HFFc6 (cell line): ENCODE data around the gene NECAP2. TPM values are rescaled to one million over a fixed set of nuclear protein-coding genes. Genes with fewer than 3 reads are reported as not detected.
"Not testable (repeated sequence)": the region's sequence is repeated elsewhere in the genome, so short reads cannot be mapped to it uniquely, and the experiment has no call there.

Source experiments
- DNase-seq: peaks from one replicate; pipeline ENCODE4 v3.0.0-alpha.2; 2018
- H3K27ac Mint-ChIP-seq: 2 replicates; pipeline ENCODE4 v1.8.0; 2020; ENCODE audit warnings: mild to moderate bottlenecking, mixed read lengths
- H3K27me3 Mint-ChIP-seq: 2 replicates; pipeline ENCODE4 v1.8.0; 2021; ENCODE audit warnings: mild to moderate bottlenecking, moderate library complexity, mixed read lengths; ENCODE audit not compliant: insufficient read depth
- H3K36me3 Mint-ChIP-seq: 2 replicates; pipeline ENCODE4 v1.8.0; 2021; ENCODE audit warnings: low read depth, mixed read lengths
- H3K4me1 Mint-ChIP-seq: 2 replicates; pipeline ENCODE4 v1.8.0; 2020; ENCODE audit warnings: low read depth, mixed read lengths
- H3K4me3 Mint-ChIP-seq: 2 replicates; pipeline ENCODE4 v1.8.0; 2020; ENCODE audit warnings: mild to moderate bottlenecking, moderate library complexity, mixed read lengths
- H3K9me3 Mint-ChIP-seq: 2 replicates; pipeline ENCODE4 v1.8.0; 2020; ENCODE audit warnings: mild to moderate bottlenecking, mixed read lengths
- CTCF ChIP-seq: fragments of 200-600 bp; sonication (generic); IDR thresholded peaks from 2 replicates; pipeline ENCODE4 v1.5.0; 2021; ENCODE audit warnings: antibody characterized with exemption, mild to moderate bottlenecking
- total RNA-seq, 6 experiments: library from RNA; stranded (reverse); fragmentation: NEBNext Ultra II Directional; extraction: Animal tissue kit (Norgen Biotek cat#: 25700); gene quantifications; 2 replicates in 1 of 6; 3 replicates in 5 of 6; pipeline ENCODE4 v1.2.3, GENCODE V29; 2021

The NECAP2 gene
- total RNA-seq, 6 experiments from 2014 or later, result 55.6 to 73.1 (median 62.8) TPM

- H3K27ac Mint-ChIP-seq, result no peak overlapping the region
These were observed 33.8 kb downstream of the NECAP2 start for GRCh38 chr1:16474166-16474800.

GRCh38 chr1:16474891-16475290, 34.4 kb downstream of the NECAP2 start:
- H3K36me3 Mint-ChIP-seq, result peaks cover 20% of the 10 kb centered on the region; the same call in 1 of the 2 replicates
- DNase-seq, H3K27me3 Mint-ChIP-seq, H3K4me3 Mint-ChIP-seq, H3K4me1 Mint-ChIP-seq, H3K27ac Mint-ChIP-seq, H3K9me3 Mint-ChIP-seq: not testable (repeated sequence)
- TF ChIP-seq CTCF, result peak; percentile 33

More at GRCh38 chr1:16474166-16474800, 33.8 kb downstream of the NECAP2 start:
- Mint-ChIP-seq H3K4me3 (no peak overlapping the region), H3K27me3 (no peaks in the 10 kb centered on the region), H3K9me3 (no peaks in the 10 kb centered on the region), H3K36me3 (peaks cover 20% of the 10 kb centered on the region; the same call in 1 of the 2 replicates), H3K4me1 (no peaks in the 10 kb centered on the region)
- TF ChIP-seq CTCF, result no peak
- DNase-seq, result no peak

GRCh38 chr1:16475771-16476770, 35.5 kb downstream of the NECAP2 start:
- H3K27ac Mint-ChIP-seq, H3K9me3 Mint-ChIP-seq, DNase-seq, H3K27me3 Mint-ChIP-seq, H3K4me3 Mint-ChIP-seq, H3K4me1 Mint-ChIP-seq: not testable (repeated sequence)
- H3K36me3 Mint-ChIP-seq, result peaks cover 20% of the 10 kb centered on the region; the same call in 1 of the 2 replicates

- H3K27ac Mint-ChIP-seq, result no peak overlapping the region
- no peak for DNase-seq
- TF ChIP-seq CTCF, result no peak
- peaks cover 8% of the 10 kb centered on the region; the same call in 1 of the 2 replicates for H3K36me3 Mint-ChIP-seq
- no peak overlapping the region for H3K4me3 Mint-ChIP-seq
- H3K9me3 Mint-ChIP-seq, result no peaks in the 10 kb centered on the region
- peaks cover 4% of the 10 kb centered on the region for H3K27me3 Mint-ChIP-seq
- H3K4me1 Mint-ChIP-seq, result no peaks in the 10 kb centered on the region
These were observed 37.6 kb downstream of the NECAP2 start for GRCh38 chr1:16478091-16478490.

GRCh38 chr1:16483146-16483545, 42.6 kb downstream of the NECAP2 start:
- not testable (repeated sequence) for H3K4me3 Mint-ChIP-seq, H3K27ac Mint-ChIP-seq, H3K27me3 Mint-ChIP-seq, H3K36me3 Mint-ChIP-seq, DNase-seq, H3K9me3 Mint-ChIP-seq, H3K4me1 Mint-ChIP-seq

- DNase-seq, H3K4me1 Mint-ChIP-seq, H3K36me3 Mint-ChIP-seq, H3K27ac Mint-ChIP-seq, H3K4me3 Mint-ChIP-seq, H3K27me3 Mint-ChIP-seq, H3K9me3 Mint-ChIP-seq: not testable (repeated sequence)
These were observed 43.3 kb downstream of the NECAP2 start for GRCh38 chr1:16483639-16484500.
